ENCODE data around the gene MRGPRF. TPM values are rescaled to one million over a fixed set of nuclear protein-coding genes. Genes with fewer than 3 reads are reported as not detected.

MRGPRF gene
- total and polyA plus RNA-seq, 2 of the 8 experiments (the other 6 are each of a cell fraction or from before 2014, with no cell fraction given), result 7.5 to 11.0 TPM

DNA sequence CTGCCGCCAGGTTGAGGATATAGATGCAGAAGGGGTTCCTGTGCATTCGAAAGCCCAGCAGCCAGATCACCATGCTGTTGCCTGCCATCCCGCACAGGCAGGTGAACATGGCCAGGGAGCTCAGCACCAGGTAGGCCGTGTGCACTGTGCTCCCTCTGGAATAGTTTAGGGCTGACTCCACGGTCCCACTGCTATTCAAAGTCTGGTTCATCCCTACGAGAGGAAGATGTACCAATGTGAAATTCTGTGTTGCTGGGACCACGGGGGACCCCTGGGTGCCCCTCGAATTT is 32.3 kb downstream of the MRGPRF start, which contains the start of gene MRGPRD (continued):
- TF ChIP-seq CHD2 (IDR thresholded peaks at IDR 0.05; ENCODE audit: low read length) (no peak), SAP30 (IDR thresholded peaks at IDR 0.05; ENCODE audit: insufficient read depth, insufficient replicate concordance, low read length) (no peak), EP300 (IDR thresholded peaks at IDR 0.05; ENCODE audit: borderline replicate concordance in 1 of 2, low read depth in 2 of 2, low read length in 2 of 2) (no peak), CBX8 (IDR thresholded peaks at IDR 0.05; ENCODE audit: borderline replicate concordance, low read depth, low read length) (no peak)

Data from H1 (cell line).